ENCODE results near the gene DIS3L2.

DNA sequence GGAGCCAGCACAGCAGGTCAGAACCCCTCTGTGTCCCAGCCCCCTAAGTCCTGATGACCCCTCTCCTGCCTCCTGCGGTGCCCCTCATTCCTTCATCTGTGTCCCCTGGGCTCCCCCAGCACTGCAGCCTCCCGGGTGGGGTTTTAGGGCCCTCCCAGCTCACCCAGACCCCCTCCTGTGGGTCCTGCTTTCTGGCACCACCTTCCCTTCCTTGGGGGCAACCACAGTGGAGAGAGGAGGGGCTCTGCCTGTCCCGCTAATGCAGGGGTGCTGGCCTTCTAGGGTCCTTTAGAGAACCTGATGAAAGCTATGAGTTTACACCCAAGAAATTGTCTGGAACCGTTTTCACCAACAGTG is 374.3 kb downstream of the DIS3L2 start:
- TF ChIP-seq, protein P1, sequence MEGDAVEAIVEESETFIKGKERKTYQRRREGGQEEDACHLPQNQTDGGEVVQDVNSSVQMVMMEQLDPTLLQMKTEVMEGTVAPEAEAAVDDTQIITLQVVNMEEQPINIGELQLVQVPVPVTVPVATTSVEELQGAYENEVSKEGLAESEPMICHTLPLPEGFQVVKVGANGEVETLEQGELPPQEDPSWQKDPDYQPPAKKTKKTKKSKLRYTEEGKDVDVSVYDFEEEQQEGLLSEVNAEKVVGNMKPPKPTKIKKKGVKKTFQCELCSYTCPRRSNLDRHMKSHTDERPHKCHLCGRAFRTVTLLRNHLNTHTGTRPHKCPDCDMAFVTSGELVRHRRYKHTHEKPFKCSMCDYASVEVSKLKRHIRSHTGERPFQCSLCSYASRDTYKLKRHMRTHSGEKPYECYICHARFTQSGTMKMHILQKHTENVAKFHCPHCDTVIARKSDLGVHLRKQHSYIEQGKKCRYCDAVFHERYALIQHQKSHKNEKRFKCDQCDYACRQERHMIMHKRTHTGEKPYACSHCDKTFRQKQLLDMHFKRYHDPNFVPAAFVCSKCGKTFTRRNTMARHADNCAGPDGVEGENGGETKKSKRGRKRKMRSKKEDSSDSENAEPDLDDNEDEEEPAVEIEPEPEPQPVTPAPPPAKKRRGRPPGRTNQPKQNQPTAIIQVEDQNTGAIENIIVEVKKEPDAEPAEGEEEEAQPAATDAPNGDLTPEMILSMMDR (IDR thresholded peaks at IDR 0.05; ENCODE audit: low read depth, low read length), result no peak
- TF ChIP-seq EZH2phosphoT487 (IDR thresholded peaks at IDR 0.05; ENCODE audit: low read depth), result no peak

All from OCI-LY3 (cell line).